Astrocyte of the cerebellum (primary cell): ENCODE measurements around the gene SELENOI.

Experiments used
- DNase-seq: peaks from one replicate; pipeline ENCODE4 v3.0.0-alpha.2; 2011; ENCODE audit warnings: low read depth
- H3K4me3 ChIP-seq: 2 replicates; pipeline ENCODE4 v1.5.1; 2011; ENCODE audit warnings: mild to moderate bottlenecking, low read depth, low read length, moderate library complexity
- CTCF ChIP-seq: IDR thresholded peaks from 2 replicates; pipeline ENCODE4 v1.5.1; 2012; ENCODE audit warnings: low read length, low read depth, moderate library complexity, mild to moderate bottlenecking; ENCODE audit errors: missing control alignments
- in situ Hi-C: cut with HindIII; loops from 2 replicates; pipeline ENCODE4 v1.10.0; 2017; ENCODE audit warnings: low sequenced_read_pairs

Gene SELENOI

GRCh38 chr2:26414311-26414710 is 68.4 kb downstream of the SELENOI start:
- TF ChIP-seq CTCF: no peak
- DNase-seq: no peak

GRCh38 chr2:26421961-26422360 is 76.0 kb downstream of the SELENOI start:
- no peak for TF ChIP-seq CTCF
- no peak overlapping the region for H3K4me3 ChIP-seq
- DNase-seq: no peak
- in situ Hi-C loops: no loop called here

More at GRCh38 chr2:26414311-26414710, 68.4 kb downstream of the SELENOI start:
- H3K4me3 ChIP-seq: no peak overlapping the region
- in situ Hi-C loops: no loop called here

GRCh38 chr2:26422947-26423629 is 77.1 kb downstream of the SELENOI start:
- H3K4me3 ChIP-seq: no peak overlapping the region
- TF ChIP-seq CTCF: no peak
- DNase-seq: no peak
- in situ Hi-C loops: no loop called here

- no peak for TF ChIP-seq CTCF
- no peak overlapping the region for H3K4me3 ChIP-seq
- no peak for DNase-seq
- in situ Hi-C loops: no loop called here
Observed at GRCh38 chr2:26423750-26424149, 77.8 kb downstream of the SELENOI start.

- no peak for TF ChIP-seq CTCF
- H3K4me3 ChIP-seq: no peak overlapping the region
- in situ Hi-C loops: no loop called here
- no peak for DNase-seq
Observed at GRCh38 chr2:26424221-26424620, 78.3 kb downstream of the SELENOI start.

- in situ Hi-C loops: no loop called here
- no peak for TF ChIP-seq CTCF
- no peak overlapping the region for H3K4me3 ChIP-seq
- DNase-seq: no peak
Observed at GRCh38 chr2:26428846-26429245, 82.9 kb downstream of the SELENOI start.
